Measurements from ENCODE around the gene ITGA1.

DNA sequence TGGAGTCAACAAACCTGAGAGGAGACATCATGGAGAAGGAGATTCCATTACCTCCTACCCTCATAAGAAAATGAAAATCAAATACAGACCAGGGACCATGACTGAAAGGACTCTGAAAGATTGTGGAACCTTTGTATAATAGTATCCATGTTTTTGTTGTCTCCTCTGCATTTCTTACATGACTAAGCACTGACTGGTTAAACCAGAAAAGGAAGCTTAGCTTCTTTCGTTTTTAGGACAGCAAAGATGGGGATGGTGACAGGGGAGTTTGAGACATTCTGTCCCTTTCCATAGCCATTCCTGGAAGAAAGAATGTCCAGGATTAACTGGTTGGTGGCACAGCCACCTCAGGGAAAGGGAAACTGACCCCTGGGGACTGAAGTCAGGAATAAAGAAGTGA, 22.2 kb downstream of the ITGA1 start:
- TF ChIP-seq, protein P1, sequence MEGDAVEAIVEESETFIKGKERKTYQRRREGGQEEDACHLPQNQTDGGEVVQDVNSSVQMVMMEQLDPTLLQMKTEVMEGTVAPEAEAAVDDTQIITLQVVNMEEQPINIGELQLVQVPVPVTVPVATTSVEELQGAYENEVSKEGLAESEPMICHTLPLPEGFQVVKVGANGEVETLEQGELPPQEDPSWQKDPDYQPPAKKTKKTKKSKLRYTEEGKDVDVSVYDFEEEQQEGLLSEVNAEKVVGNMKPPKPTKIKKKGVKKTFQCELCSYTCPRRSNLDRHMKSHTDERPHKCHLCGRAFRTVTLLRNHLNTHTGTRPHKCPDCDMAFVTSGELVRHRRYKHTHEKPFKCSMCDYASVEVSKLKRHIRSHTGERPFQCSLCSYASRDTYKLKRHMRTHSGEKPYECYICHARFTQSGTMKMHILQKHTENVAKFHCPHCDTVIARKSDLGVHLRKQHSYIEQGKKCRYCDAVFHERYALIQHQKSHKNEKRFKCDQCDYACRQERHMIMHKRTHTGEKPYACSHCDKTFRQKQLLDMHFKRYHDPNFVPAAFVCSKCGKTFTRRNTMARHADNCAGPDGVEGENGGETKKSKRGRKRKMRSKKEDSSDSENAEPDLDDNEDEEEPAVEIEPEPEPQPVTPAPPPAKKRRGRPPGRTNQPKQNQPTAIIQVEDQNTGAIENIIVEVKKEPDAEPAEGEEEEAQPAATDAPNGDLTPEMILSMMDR (IDR thresholded peaks at IDR 0.05) = no peak
- TF ChIP-seq, protein P2, sequence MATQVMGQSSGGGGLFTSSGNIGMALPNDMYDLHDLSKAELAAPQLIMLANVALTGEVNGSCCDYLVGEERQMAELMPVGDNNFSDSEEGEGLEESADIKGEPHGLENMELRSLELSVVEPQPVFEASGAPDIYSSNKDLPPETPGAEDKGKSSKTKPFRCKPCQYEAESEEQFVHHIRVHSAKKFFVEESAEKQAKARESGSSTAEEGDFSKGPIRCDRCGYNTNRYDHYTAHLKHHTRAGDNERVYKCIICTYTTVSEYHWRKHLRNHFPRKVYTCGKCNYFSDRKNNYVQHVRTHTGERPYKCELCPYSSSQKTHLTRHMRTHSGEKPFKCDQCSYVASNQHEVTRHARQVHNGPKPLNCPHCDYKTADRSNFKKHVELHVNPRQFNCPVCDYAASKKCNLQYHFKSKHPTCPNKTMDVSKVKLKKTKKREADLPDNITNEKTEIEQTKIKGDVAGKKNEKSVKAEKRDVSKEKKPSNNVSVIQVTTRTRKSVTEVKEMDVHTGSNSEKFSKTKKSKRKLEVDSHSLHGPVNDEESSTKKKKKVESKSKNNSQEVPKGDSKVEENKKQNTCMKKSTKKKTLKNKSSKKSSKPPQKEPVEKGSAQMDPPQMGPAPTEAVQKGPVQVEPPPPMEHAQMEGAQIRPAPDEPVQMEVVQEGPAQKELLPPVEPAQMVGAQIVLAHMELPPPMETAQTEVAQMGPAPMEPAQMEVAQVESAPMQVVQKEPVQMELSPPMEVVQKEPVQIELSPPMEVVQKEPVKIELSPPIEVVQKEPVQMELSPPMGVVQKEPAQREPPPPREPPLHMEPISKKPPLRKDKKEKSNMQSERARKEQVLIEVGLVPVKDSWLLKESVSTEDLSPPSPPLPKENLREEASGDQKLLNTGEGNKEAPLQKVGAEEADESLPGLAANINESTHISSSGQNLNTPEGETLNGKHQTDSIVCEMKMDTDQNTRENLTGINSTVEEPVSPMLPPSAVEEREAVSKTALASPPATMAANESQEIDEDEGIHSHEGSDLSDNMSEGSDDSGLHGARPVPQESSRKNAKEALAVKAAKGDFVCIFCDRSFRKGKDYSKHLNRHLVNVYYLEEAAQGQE (IDR thresholded peaks at IDR 0.05; ENCODE audit: insufficient read depth in 1 of 2, low read depth in 2 of 2, low read length in 1 of 2) = no peak
- TF ChIP-seq POLR2AphosphoS5 (IDR thresholded peaks at IDR 0.05; ENCODE audit: low read depth, low read length) (no peak), TCF7L2 (IDR thresholded peaks at IDR 0.05; ENCODE audit: low read depth, low read length) (no peak)

Data from Panc1 (cell line).